Measurements from ENCODE around the gene TFEC. TPM values are rescaled to one million over a fixed set of nuclear protein-coding genes. Genes with fewer than 3 reads are reported as not detected.

Gene TFEC
- total and polyA plus RNA-seq, 2 experiments from 2014 or later, result 13.4 to 34.8 TPM

DNA sequence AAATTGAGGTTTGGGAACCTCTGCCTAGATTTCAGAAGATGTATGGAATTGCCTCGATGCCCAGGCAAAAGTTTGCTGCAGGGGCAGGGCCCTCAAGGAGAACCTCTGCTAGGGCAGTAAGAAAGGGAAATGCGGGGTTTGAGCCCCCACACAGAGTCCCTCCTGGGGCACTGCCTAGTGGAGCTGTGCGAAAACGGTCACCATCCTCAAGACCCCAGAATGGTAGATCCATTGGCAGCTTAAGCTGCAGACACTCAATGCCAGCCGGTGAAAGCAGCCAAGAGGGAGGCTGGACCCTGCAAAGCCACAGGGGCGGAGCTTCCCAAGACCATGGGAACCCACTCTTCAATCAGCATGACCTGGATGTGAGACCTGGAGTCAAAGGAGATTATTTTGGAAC lies 15.0 kb upstream of the TFEC start:
- H4K20me1 ChIP-seq (ENCODE audit: insufficient read depth, poor library complexity, severe bottlenecking), result no peaks in the 10 kb centered on the region
- no peaks in the 10 kb centered on the region for H3K36me3 ChIP-seq (replicated peaks; ENCODE audit: insufficient read depth, low read depth)
- no peak overlapping the region for H2AFZ ChIP-seq
- TF ChIP-seq EZH2 (IDR thresholded peaks at IDR 0.05; ENCODE audit: borderline replicate concordance), result no peak
- no peak for TF ChIP-seq EZH2phosphoT487 (IDR thresholded peaks at IDR 0.05; ENCODE audit: low read depth, severe bottlenecking, unreplicated experiment)
- TF ChIP-seq, protein P1, sequence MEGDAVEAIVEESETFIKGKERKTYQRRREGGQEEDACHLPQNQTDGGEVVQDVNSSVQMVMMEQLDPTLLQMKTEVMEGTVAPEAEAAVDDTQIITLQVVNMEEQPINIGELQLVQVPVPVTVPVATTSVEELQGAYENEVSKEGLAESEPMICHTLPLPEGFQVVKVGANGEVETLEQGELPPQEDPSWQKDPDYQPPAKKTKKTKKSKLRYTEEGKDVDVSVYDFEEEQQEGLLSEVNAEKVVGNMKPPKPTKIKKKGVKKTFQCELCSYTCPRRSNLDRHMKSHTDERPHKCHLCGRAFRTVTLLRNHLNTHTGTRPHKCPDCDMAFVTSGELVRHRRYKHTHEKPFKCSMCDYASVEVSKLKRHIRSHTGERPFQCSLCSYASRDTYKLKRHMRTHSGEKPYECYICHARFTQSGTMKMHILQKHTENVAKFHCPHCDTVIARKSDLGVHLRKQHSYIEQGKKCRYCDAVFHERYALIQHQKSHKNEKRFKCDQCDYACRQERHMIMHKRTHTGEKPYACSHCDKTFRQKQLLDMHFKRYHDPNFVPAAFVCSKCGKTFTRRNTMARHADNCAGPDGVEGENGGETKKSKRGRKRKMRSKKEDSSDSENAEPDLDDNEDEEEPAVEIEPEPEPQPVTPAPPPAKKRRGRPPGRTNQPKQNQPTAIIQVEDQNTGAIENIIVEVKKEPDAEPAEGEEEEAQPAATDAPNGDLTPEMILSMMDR (IDR thresholded peaks at IDR 0.05; ENCODE audit: poor library complexity), result no peak
- no peaks in the 10 kb centered on the region for H3K9me3 ChIP-seq (ENCODE audit: low read depth)
- no peak for DNase-seq (ENCODE audit: low spot score)
- H3K79me2 ChIP-seq, result no peaks in the 10 kb centered on the region
- no peak overlapping the region for H3K4me3 ChIP-seq
- H3K4me2 ChIP-seq, result no peak overlapping the region
- no peak overlapping the region for H3K27ac ChIP-seq
- no peaks in the 10 kb centered on the region for H3K27me3 ChIP-seq
- H3K4me1 ChIP-seq (ENCODE audit: insufficient read depth), result no peaks in the 10 kb centered on the region
- 92% methylated on average over 6 of the region's 6 CpGs for WGBS (ENCODE audit: low lambda C conversion rate, missing lambda C conversion rate)
- no peaks in the 10 kb centered on the region for H3K9me2 ChIP-seq (replicated peaks; ENCODE audit: insufficient read depth)

DNA sequence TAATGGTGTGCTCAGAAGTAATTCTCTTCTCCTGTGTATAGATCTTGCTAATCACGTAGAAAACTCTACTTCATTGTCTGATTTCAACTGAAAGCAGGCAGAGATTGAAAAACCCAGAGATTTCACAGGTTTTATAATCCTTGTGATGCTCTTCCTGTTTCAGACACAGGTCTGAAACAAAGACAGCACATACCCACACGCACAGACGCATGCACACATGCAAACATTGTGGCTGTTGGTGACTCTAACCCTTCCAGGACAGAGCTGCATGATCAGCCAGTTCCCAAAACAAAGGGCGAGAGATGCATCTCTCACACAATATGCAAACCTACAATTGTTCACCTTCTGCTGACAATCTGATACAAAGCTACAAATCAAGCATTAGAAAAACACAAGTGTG lies 11.1 kb upstream of the TFEC start:
- no peaks in the 10 kb centered on the region for H3K4me1 ChIP-seq (ENCODE audit: insufficient read depth)
- no peaks in the 10 kb centered on the region for H3K27me3 ChIP-seq
- H3K9me3 ChIP-seq (ENCODE audit: low read depth), result no peaks in the 10 kb centered on the region
- H3K27ac ChIP-seq, result no peak overlapping the region
- no peaks in the 10 kb centered on the region for H3K79me2 ChIP-seq
- WGBS (ENCODE audit: low lambda C conversion rate, missing lambda C conversion rate), result 83% methylated on average over 4 of the region's 4 CpGs
- no peak overlapping the region for H2AFZ ChIP-seq
- H4K20me1 ChIP-seq (ENCODE audit: insufficient read depth, poor library complexity, severe bottlenecking), result no peaks in the 10 kb centered on the region
- no peaks in the 10 kb centered on the region for H3K36me3 ChIP-seq (replicated peaks; ENCODE audit: insufficient read depth, low read depth)
- no peak overlapping the region for H3K4me2 ChIP-seq
- no peak for DNase-seq (ENCODE audit: low spot score)
- TF ChIP-seq EZH2 (IDR thresholded peaks at IDR 0.05; ENCODE audit: borderline replicate concordance) (no peak), EZH2phosphoT487 (IDR thresholded peaks at IDR 0.05; ENCODE audit: low read depth, severe bottlenecking, unreplicated experiment) (no peak)
- TF ChIP-seq, protein P1 (IDR thresholded peaks at IDR 0.05; ENCODE audit: poor library complexity), result no peak
- no peak overlapping the region for H3K4me3 ChIP-seq
- H3K9me2 ChIP-seq (replicated peaks; ENCODE audit: insufficient read depth), result no peaks in the 10 kb centered on the region

DNA sequence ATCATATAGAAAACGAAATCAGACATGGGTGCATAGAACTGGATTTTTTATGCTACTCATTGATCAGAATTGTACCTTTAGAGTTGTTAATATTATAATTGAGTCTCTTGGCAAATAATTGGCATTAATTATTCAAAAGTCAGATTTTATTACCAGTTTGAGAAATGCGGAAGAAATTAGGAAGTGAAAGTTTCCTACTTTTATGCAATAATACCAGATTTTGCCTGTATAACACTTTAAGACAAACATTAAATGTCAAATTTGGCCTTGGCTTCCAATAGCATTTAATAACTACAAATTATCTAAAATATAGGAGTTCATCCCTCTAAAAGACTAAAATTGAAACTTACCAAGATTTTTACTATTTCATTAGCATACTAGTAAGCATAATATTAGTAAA lies 6.8 kb upstream of the TFEC start:
- Histone ChIP-seq H4K20me1 (ENCODE audit: insufficient read depth, poor library complexity, severe bottlenecking) (no peaks in the 10 kb centered on the region), H3K4me1 (ENCODE audit: insufficient read depth) (no peaks in the 10 kb centered on the region), H3K79me2 (no peaks in the 10 kb centered on the region), H3K9me3 (ENCODE audit: low read depth) (no peaks in the 10 kb centered on the region), H3K27me3 (no peaks in the 10 kb centered on the region), H3K36me3 (replicated peaks; ENCODE audit: insufficient read depth, low read depth) (no peaks in the 10 kb centered on the region), H2AFZ (no peak overlapping the region), H3K4me3 (no peak overlapping the region), H3K4me2 (no peak overlapping the region), H3K27ac (no peak overlapping the region), H3K9me2 (replicated peaks; ENCODE audit: insufficient read depth) (no peaks in the 10 kb centered on the region)
- no peak for TF ChIP-seq EZH2phosphoT487 (IDR thresholded peaks at IDR 0.05; ENCODE audit: low read depth, severe bottlenecking, unreplicated experiment)
- no peak for TF ChIP-seq EZH2 (IDR thresholded peaks at IDR 0.05; ENCODE audit: borderline replicate concordance)
- TF ChIP-seq, protein P1 (IDR thresholded peaks at IDR 0.05; ENCODE audit: poor library complexity), result no peak
- DNase-seq (ENCODE audit: low spot score), result no peak
- 96% methylated on average over 2 of the region's 2 CpGs for WGBS (ENCODE audit: low lambda C conversion rate, missing lambda C conversion rate)

DNA sequence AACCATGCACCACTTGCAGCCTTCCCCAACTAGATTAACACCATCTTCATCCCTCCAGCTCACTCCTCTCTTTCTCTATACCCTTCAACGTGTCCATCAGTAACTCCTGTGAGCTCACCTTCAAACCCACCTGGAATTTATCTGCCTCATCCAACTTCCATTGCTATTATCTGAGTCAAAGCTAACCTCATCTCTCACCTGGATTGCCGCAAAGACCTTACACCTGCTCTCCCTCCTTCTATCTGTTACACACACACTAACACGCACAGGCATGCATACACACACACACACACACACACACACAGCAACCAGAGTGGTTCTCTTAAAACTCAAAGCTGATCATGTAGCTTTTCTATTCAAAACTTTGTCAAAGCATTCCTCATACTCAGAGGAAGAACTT lies 3.8 kb upstream of the TFEC start:
- H3K9me2 ChIP-seq (replicated peaks; ENCODE audit: insufficient read depth), result no peaks in the 10 kb centered on the region
- H3K27ac ChIP-seq, result no peak overlapping the region
- no peaks in the 10 kb centered on the region for H4K20me1 ChIP-seq (ENCODE audit: insufficient read depth, poor library complexity, severe bottlenecking)
- no peaks in the 10 kb centered on the region for H3K4me1 ChIP-seq (ENCODE audit: insufficient read depth)
- TF ChIP-seq, protein P1 (IDR thresholded peaks at IDR 0.05; ENCODE audit: poor library complexity), result no peak
- no peak for TF ChIP-seq EZH2 (IDR thresholded peaks at IDR 0.05; ENCODE audit: borderline replicate concordance)
- TF ChIP-seq EZH2phosphoT487 (IDR thresholded peaks at IDR 0.05; ENCODE audit: low read depth, severe bottlenecking, unreplicated experiment), result no peak
- DNase-seq (ENCODE audit: low spot score), result no peak
- H3K36me3 ChIP-seq (replicated peaks; ENCODE audit: insufficient read depth, low read depth), result no peaks in the 10 kb centered on the region
- H3K79me2 ChIP-seq, result no peaks in the 10 kb centered on the region
- H3K9me3 ChIP-seq (ENCODE audit: low read depth), result no peaks in the 10 kb centered on the region
- 90% methylated on average over 3 of the region's 3 CpGs for WGBS (ENCODE audit: low lambda C conversion rate, missing lambda C conversion rate)
- no peak overlapping the region for H3K4me2 ChIP-seq
- H2AFZ ChIP-seq, result no peak overlapping the region
- no peaks in the 10 kb centered on the region for H3K27me3 ChIP-seq
- no peak overlapping the region for H3K4me3 ChIP-seq

Measured in hepatocyte (in vitro differentiated cells).